ENCODE measurements around the gene THAP5. TPM values are rescaled to one million over a fixed set of nuclear protein-coding genes. Genes with fewer than 3 reads are reported as not detected.

Gene THAP5
- total RNA-seq, 4 donors from 2014 or later, result 30.8 to 41.7 (median 36.2) TPM

- no peak overlapping the region for H3K27ac ChIP-seq
- no peak for TF ChIP-seq POLR2AphosphoS5 (IDR thresholded peaks at IDR 0.05)
- H3K4me3 ChIP-seq, result no peak overlapping the region
- H3K27me3 ChIP-seq, result no peaks in the 10 kb centered on the region
- no peaks in the 10 kb centered on the region for H3K36me3 ChIP-seq
- ATAC-seq, result no peak
- 77 to 93% methylated on average over 2 of the region's 3 CpGs for WGBS, 2 donors (ENCODE audit: low coverage in 1 of 2)
- H3K9me3 ChIP-seq, result no peaks in the 10 kb centered on the region
- no peaks in the 10 kb centered on the region for H3K4me1 ChIP-seq
These were observed 16.8 kb upstream of the THAP5 start for GRCh38 chr7:108586274-108586710.

DNA sequence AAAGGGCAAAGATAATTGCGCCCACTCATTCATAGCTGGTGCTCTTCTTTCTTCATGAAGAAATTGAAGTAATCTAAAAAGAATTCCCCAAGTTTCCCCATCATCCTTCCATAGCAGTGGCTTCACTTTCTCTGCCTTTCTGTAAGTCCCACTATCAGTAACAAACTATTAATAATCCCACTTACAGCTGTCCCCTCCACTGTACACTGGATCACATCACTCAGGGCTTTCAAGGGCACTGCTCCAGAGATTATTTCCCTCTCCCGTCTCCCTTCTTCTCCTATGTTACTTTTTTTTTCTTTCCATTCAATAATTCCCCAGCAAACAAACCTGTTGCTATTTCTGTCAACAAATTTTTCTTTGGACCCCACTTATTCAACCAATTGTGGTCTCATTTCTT lies 16.3 kb upstream of the THAP5 start:
- Histone ChIP-seq H3K27me3 (no peaks in the 10 kb centered on the region), H3K27ac (no peak overlapping the region), H3K36me3 (no peaks in the 10 kb centered on the region), H3K9me3 (no peaks in the 10 kb centered on the region), H3K4me1 (no peaks in the 10 kb centered on the region), H3K4me3 (no peak overlapping the region)
- TF ChIP-seq POLR2AphosphoS5 (IDR thresholded peaks at IDR 0.05), result no peak
- TF ChIP-seq EP300 (IDR thresholded peaks at IDR 0.05), result no peak
- no peak for TF ChIP-seq POLR2A (IDR thresholded peaks at IDR 0.05)
- TF ChIP-seq CTCF (IDR thresholded peaks at IDR 0.05), result no peak
- WGBS, 2 donors (ENCODE audit: low coverage in 1 of 2), result 60 to 83% methylated on average over 2 of the region's 2 CpGs
- no peak for ATAC-seq

GRCh38 chr7:108584211-108584610 lies 14.7 kb upstream of the THAP5 start:
- no peak for ATAC-seq
- Histone ChIP-seq H3K27ac (no peak overlapping the region), H3K4me3 (no peak overlapping the region), H3K9me3 (no peaks in the 10 kb centered on the region), H3K36me3 (peaks cover 0 to 13% of the 10 kb centered on the region in 2 donors), H3K27me3 (no peaks in the 10 kb centered on the region), H3K4me1 (no peaks in the 10 kb centered on the region)
- 92% methylated on average over 1 of the region's 1 CpG; no CpG with 5 or more reads in 1 of the 2 donors for WGBS, 2 donors (ENCODE audit: low coverage in 1 of 2)
- no peak for TF ChIP-seq POLR2A (IDR thresholded peaks at IDR 0.05)
- no peak for TF ChIP-seq EP300 (IDR thresholded peaks at IDR 0.05)
- TF ChIP-seq POLR2AphosphoS5 (IDR thresholded peaks at IDR 0.05), result no peak
- no peak for TF ChIP-seq CTCF (IDR thresholded peaks at IDR 0.05)

DNA sequence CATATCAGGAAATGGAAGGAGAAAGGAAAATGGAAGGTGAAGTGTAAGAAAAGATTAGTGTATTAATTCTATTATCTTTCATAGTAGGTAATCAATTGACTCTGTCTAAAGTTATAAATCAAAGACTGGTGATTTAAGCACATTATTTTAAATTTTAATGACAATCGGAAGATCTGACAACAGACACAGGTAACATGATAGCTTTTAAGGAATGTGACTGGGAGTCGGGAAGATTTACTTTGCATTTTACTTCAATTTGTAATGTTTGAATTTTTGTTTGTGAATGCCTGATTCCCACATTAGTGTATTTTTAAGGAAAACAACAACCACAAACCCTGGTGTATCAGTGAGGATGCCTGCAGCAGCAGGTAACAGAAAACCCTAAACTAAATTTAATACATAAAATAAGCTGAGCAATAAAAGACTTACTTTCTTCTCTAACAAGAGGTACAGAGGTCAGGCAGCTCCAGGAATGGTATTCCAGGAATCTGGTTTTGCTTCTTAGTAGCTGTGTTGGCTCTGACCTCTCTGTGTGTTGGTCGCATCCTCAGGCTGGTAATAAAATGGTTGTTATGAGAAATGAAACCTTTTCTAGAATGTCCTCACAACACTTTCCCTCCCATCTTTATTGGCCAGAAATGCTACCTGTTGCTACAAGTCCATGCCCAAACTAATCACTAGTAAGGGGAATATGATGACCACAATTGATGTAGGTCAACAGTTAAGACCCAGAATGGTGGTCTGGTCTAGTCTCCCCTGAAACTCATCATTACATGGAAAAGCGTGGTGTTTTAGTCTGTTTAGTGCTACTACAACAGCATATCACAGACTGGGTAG lies 12.4 kb upstream of the THAP5 start:
- H3K4me3 ChIP-seq, result no peak overlapping the region
- WGBS, 2 donors (ENCODE audit: low coverage in 1 of 2), result 41 to 59% methylated on average over 3 to 4 of the region's 4 CpGs
- H3K4me1 ChIP-seq, result no peaks in the 10 kb centered on the region
- TF ChIP-seq CTCF (IDR thresholded peaks at IDR 0.05), result no peak
- TF ChIP-seq POLR2AphosphoS5 (IDR thresholded peaks at IDR 0.05), result no peak
- no peak for TF ChIP-seq POLR2A (IDR thresholded peaks at IDR 0.05)
- TF ChIP-seq EP300 (IDR thresholded peaks at IDR 0.05), result no peak
- no peak overlapping the region for H3K27ac ChIP-seq
- H3K27me3 ChIP-seq, result no peaks in the 10 kb centered on the region
- H3K36me3 ChIP-seq, result peaks cover 0 to 16% of the 10 kb centered on the region in 2 donors
- no peaks in the 10 kb centered on the region for H3K9me3 ChIP-seq
- ATAC-seq, result no peak

- H3K9me3 ChIP-seq, result no peaks in the 10 kb centered on the region
- no peak for ATAC-seq
- H3K4me3 ChIP-seq, result no peak overlapping the region
- 63% methylated on average over 2 of the region's 6 CpGs; no CpG with 5 or more reads in 1 of the 2 donors for whole genome bisulfite sequencing, 2 donors (ENCODE audit: low coverage in 1 of 2)
- no peak overlapping the region for H3K27ac ChIP-seq
- no peaks in the 10 kb centered on the region for H3K27me3 ChIP-seq
- peaks cover 0 to 24% of the 10 kb centered on the region in 2 donors for H3K36me3 ChIP-seq
- TF ChIP-seq POLR2AphosphoS5 (IDR thresholded peaks at IDR 0.05) (no peak), CTCF (IDR thresholded peaks at IDR 0.05) (no peak), EP300 (IDR thresholded peaks at IDR 0.05) (no peak), POLR2A (IDR thresholded peaks at IDR 0.05) (no peak)
- no peaks in the 10 kb centered on the region for H3K4me1 ChIP-seq
These were observed 10.8 kb upstream of the THAP5 start for GRCh38 chr7:108580298-108580697.

Data from gastroesophageal sphincter (tissue), 4 donors.